Astrocyte (in vitro differentiated cells and primary cell): ENCODE measurements around the gene SDK1. TPM values are rescaled to one million over a fixed set of nuclear protein-coding genes. Genes with fewer than 3 reads are reported as not detected.

Experiments used
- DNase-seq: peaks from one replicate; pipeline ENCODE4 v3.0.0-alpha.2; 2010; ENCODE audit warnings: low read depth
- FAIRE-seq: peaks from 2 replicates; lab custom pipeline; 2011; peaks lifted over from hg19 to GRCh38; lab: Jason Lieb, UNC
- H2AFZ ChIP-seq: 2 replicates; pipeline ENCODE4 v1.6.0; 2012; ENCODE audit warnings: low read depth, low read length, inconsistent platforms
- H3K27ac ChIP-seq: 2 replicates; pipeline ENCODE4 v1.5.1; 2011; ENCODE audit warnings: low read depth, low read length, inconsistent platforms
- H3K27me3 ChIP-seq: 2 replicates; pipeline ENCODE4 v1.6.0; 2011; ENCODE audit warnings: low read length, inconsistent platforms; ENCODE audit not compliant: insufficient read depth
- H3K36me3 ChIP-seq: 2 replicates; pipeline ENCODE4 v1.5.1; 2011; ENCODE audit warnings: low read length, inconsistent platforms; ENCODE audit not compliant: insufficient read depth
- H3K4me1 ChIP-seq: 2 replicates; pipeline ENCODE4 v1.5.1; 2011; ENCODE audit warnings: low read length, inconsistent platforms; ENCODE audit not compliant: insufficient read depth
- H3K4me2 ChIP-seq: 2 replicates; pipeline ENCODE4 v1.6.0; 2012; ENCODE audit warnings: low read length, inconsistent platforms
- H3K4me3 ChIP-seq: 2 replicates; pipeline ENCODE4 v1.5.1; 2011; ENCODE audit warnings: low read depth, mild to moderate bottlenecking, low read length, inconsistent platforms; ENCODE audit not compliant: insufficient read depth
- H3K79me2 ChIP-seq: 2 replicates; pipeline ENCODE4 v1.6.0; 2012; ENCODE audit warnings: mild to moderate bottlenecking, low read length, inconsistent platforms; ENCODE audit not compliant: insufficient read depth
- H3K9ac ChIP-seq: 2 replicates; pipeline ENCODE4 v1.6.0; 2012; ENCODE audit warnings: mild to moderate bottlenecking, low read length, inconsistent platforms
- H3K9me3 ChIP-seq: 2 replicates; pipeline ENCODE4 v1.5.1; 2012; ENCODE audit warnings: low read depth, mild to moderate bottlenecking, low read length, inconsistent platforms; ENCODE audit not compliant: insufficient read depth
- H4K20me1 ChIP-seq: 2 replicates; pipeline ENCODE4 v1.6.0; 2012; ENCODE audit warnings: low read length, inconsistent platforms; ENCODE audit not compliant: insufficient read depth
- H3K27ac Mint-ChIP-seq: one replicate; pipeline ENCODE4 v1.8.0; 2021; ENCODE audit warnings: mild to moderate bottlenecking, mixed read lengths; ENCODE audit not compliant: unreplicated experiment
- H3K27me3 Mint-ChIP-seq: one replicate; pipeline ENCODE4 v1.8.0; 2021; ENCODE audit warnings: low read depth, mixed read lengths; ENCODE audit not compliant: unreplicated experiment
- H3K36me3 Mint-ChIP-seq: one replicate; pipeline ENCODE4 v1.8.0; 2021; ENCODE audit warnings: low read depth, mixed read lengths; ENCODE audit not compliant: unreplicated experiment
- H3K4me1 Mint-ChIP-seq: one replicate; pipeline ENCODE4 v1.8.0; 2021; ENCODE audit warnings: low read depth, mixed read lengths; ENCODE audit not compliant: unreplicated experiment
- H3K4me3 Mint-ChIP-seq: one replicate; pipeline ENCODE4 v1.8.0; 2021; ENCODE audit warnings: mild to moderate bottlenecking, moderate library complexity, mixed read lengths; ENCODE audit not compliant: unreplicated experiment
- H3K9me3 Mint-ChIP-seq: one replicate; pipeline ENCODE4 v1.8.0; 2021; ENCODE audit warnings: mild to moderate bottlenecking, mixed read lengths; ENCODE audit not compliant: unreplicated experiment
- EZH2 ChIP-seq: IDR thresholded peaks from 2 replicates; pipeline ENCODE4 v1.6.1; 2012; ENCODE audit warnings: mild to moderate bottlenecking, low read length, inconsistent platforms; ENCODE audit not compliant: insufficient read depth
- total RNA-seq: library from RNA; stranded (reverse); gene quantifications from 2 replicates; pipeline ENCODE4 v1.2.1, GENCODE V29; 2021
- TF ChIP-seq, protein P1 (sequence below): IDR thresholded peaks from 2 replicates; pipeline ENCODE4 v1.5.1; 2011; ENCODE audit warnings: low read depth, mild to moderate bottlenecking, inconsistent platforms, low read length, moderate library complexity; ENCODE audit not compliant: insufficient read depth

Gene SDK1
- total RNA-seq, 1 donor from 2014 or later = 4.2 TPM

DNA sequence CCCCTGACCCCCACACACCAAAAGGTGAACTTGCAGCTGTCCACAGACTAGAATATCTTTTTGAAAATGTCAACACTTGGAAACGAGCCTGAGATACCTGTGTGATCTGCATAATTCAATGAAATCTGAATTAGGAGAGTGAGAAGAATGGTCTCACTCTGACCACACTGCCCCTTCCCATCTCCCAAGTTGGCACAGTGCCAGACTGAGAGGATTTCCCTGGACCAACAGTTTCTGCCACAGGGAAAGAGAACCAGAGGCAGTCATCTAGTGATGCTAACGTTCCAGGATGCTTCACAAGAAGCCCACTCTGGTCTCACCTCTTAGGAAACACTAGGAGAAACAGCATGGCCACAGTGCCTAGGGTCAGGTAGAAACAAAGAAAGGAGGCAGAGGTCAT is 479.0 kb downstream of the SDK1 start:
- Histone ChIP-seq H3K79me2 (no peaks in the 10 kb centered on the region), H3K27me3 (no peaks in the 10 kb centered on the region), H3K4me2 (no peak overlapping the region), H3K4me3 (no peak overlapping the region), H3K27ac (no peak overlapping the region), H2AFZ (no peak overlapping the region), H3K9ac (no peak overlapping the region), H3K9me3 (peaks cover 5% of the 10 kb centered on the region), H3K4me1 (no peaks in the 10 kb centered on the region), H3K36me3 (no peaks in the 10 kb centered on the region), H4K20me1 (no peaks in the 10 kb centered on the region)
- Mint-ChIP-seq H3K36me3 (no peaks in the 10 kb centered on the region), H3K4me3 (no peak overlapping the region), H3K27ac (no peak overlapping the region), H3K4me1 (no peaks in the 10 kb centered on the region), H3K27me3 (peaks cover 1% of the 10 kb centered on the region), H3K9me3 (peaks cover 5% of the 10 kb centered on the region)
- TF ChIP-seq, protein P1, sequence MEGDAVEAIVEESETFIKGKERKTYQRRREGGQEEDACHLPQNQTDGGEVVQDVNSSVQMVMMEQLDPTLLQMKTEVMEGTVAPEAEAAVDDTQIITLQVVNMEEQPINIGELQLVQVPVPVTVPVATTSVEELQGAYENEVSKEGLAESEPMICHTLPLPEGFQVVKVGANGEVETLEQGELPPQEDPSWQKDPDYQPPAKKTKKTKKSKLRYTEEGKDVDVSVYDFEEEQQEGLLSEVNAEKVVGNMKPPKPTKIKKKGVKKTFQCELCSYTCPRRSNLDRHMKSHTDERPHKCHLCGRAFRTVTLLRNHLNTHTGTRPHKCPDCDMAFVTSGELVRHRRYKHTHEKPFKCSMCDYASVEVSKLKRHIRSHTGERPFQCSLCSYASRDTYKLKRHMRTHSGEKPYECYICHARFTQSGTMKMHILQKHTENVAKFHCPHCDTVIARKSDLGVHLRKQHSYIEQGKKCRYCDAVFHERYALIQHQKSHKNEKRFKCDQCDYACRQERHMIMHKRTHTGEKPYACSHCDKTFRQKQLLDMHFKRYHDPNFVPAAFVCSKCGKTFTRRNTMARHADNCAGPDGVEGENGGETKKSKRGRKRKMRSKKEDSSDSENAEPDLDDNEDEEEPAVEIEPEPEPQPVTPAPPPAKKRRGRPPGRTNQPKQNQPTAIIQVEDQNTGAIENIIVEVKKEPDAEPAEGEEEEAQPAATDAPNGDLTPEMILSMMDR = no peak
- TF ChIP-seq EZH2 = no peak
- DNase-seq (no peak), FAIRE-seq (no peak)

GRCh38 chr7:3780525-3780924 is 479.5 kb downstream of the SDK1 start:
- Mint-ChIP-seq H3K4me3 (no peak overlapping the region), H3K4me1 (no peaks in the 10 kb centered on the region), H3K27me3 (peaks cover 1% of the 10 kb centered on the region), H3K36me3 (no peaks in the 10 kb centered on the region), H3K27ac (no peak overlapping the region), H3K9me3 (peaks cover 5% of the 10 kb centered on the region)
- FAIRE-seq = no peak
- DNase-seq = no peak
- Histone ChIP-seq H3K79me2 (no peaks in the 10 kb centered on the region), H4K20me1 (no peaks in the 10 kb centered on the region), H3K36me3 (no peaks in the 10 kb centered on the region), H3K27ac (no peak overlapping the region), H3K9ac (no peak overlapping the region), H3K27me3 (no peaks in the 10 kb centered on the region), H3K4me1 (no peaks in the 10 kb centered on the region), H3K9me3 (peaks cover 5% of the 10 kb centered on the region), H3K4me2 (no peak overlapping the region), H3K4me3 (no peak overlapping the region), H2AFZ (no peak overlapping the region)
- TF ChIP-seq, protein P1 = no peak
- no peak for TF ChIP-seq EZH2

- H3K4me1 ChIP-seq = no peaks in the 10 kb centered on the region
- H3K79me2 ChIP-seq = no peaks in the 10 kb centered on the region
- H3K9ac ChIP-seq = no peak overlapping the region
- peaks cover 1% of the 10 kb centered on the region for H3K27me3 Mint-ChIP-seq
- no peaks in the 10 kb centered on the region for H3K4me1 Mint-ChIP-seq
- no peaks in the 10 kb centered on the region for H3K27me3 ChIP-seq
- H3K27ac ChIP-seq = no peak overlapping the region
- no peak overlapping the region for H3K4me2 ChIP-seq
- DNase-seq (no peak), FAIRE-seq (no peak)
- no peak for TF ChIP-seq EZH2
- TF ChIP-seq, protein P1 = no peak
- no peak overlapping the region for H3K4me3 ChIP-seq
- H3K9me3 ChIP-seq = peaks cover 5% of the 10 kb centered on the region
- H3K27ac Mint-ChIP-seq = no peak overlapping the region
- H3K9me3 Mint-ChIP-seq = peaks cover 5% of the 10 kb centered on the region
- H4K20me1 ChIP-seq = no peaks in the 10 kb centered on the region
- no peak overlapping the region for H3K4me3 Mint-ChIP-seq
- H2AFZ ChIP-seq = no peak overlapping the region
- H3K36me3 Mint-ChIP-seq = no peaks in the 10 kb centered on the region
- no peaks in the 10 kb centered on the region for H3K36me3 ChIP-seq
Observed at GRCh38 chr7:3781607-3782006, 480.6 kb downstream of the SDK1 start.
